Fibroblast of upper back skin (primary cell): Measurements from ENCODE around the gene OR1F1.
"Not testable (repeated sequence)": the region's sequence is repeated elsewhere in the genome, so short reads cannot be mapped to it uniquely, and the experiment has no call there.

Experiments used
- DNase-seq: peaks from one replicate; pipeline ENCODE4 v3.0.0-alpha.2; 2013

The OR1F1 gene

DNA sequence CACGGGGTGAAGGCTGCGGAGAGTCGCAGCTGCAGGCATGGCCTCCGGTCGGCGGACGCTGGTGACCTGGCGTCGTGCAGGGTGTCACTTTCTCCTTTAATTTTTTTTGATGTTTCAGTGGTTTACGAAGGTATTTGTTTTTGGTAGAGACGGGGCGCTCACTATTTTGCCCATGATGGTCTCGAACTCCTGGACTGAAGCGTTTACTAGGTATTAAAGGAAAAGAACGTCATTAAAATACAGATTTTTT, 36.1 kb upstream of the OR1F1 start:
- no peak for DNase-seq

DNA sequence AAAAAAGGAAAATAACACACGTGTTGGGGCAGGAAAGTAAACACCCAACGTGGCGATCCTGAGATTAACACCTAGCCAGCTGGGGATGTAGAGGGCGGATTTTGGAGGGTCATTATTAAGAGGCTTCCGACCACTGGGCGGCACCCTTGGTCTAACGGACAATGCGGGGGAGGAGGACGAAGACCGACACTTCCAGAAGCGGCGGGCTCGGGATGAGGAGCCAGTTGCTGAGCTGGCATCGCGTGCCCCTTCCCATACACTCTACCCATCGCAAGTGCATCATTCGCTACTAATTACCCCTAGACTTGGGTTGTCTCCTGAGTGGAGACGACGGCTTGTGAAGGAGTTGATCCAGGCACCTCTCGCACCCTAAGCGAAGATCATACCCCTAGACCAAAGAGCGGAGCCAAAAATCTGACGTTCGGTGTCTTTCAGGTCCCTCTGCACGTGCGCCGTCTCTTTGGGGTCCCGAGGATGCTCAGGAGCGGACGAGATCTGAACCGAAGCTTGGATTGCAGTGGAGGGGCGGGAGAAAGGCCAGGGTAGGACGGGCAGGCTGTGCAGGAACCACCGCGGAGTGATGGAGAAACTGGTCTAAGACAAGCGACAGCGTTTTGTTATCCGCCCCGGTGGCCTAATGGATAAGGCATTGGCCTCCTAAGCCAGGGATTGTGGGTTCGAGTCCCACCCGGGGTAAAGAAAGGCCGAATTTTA, 35.6 kb upstream of the OR1F1 start:
- peak; percentile 95 for DNase-seq

- DNase-seq = no peak
Observed at GRCh38 chr16:3152991-3153368, 35.0 kb upstream of the OR1F1 start.

- DNase-seq = no peak
Observed at GRCh38 chr16:3155181-3155580, 32.8 kb upstream of the OR1F1 start.

- no peak for DNase-seq
Observed at GRCh38 chr16:3155972-3156371, 32.0 kb upstream of the OR1F1 start.

DNA sequence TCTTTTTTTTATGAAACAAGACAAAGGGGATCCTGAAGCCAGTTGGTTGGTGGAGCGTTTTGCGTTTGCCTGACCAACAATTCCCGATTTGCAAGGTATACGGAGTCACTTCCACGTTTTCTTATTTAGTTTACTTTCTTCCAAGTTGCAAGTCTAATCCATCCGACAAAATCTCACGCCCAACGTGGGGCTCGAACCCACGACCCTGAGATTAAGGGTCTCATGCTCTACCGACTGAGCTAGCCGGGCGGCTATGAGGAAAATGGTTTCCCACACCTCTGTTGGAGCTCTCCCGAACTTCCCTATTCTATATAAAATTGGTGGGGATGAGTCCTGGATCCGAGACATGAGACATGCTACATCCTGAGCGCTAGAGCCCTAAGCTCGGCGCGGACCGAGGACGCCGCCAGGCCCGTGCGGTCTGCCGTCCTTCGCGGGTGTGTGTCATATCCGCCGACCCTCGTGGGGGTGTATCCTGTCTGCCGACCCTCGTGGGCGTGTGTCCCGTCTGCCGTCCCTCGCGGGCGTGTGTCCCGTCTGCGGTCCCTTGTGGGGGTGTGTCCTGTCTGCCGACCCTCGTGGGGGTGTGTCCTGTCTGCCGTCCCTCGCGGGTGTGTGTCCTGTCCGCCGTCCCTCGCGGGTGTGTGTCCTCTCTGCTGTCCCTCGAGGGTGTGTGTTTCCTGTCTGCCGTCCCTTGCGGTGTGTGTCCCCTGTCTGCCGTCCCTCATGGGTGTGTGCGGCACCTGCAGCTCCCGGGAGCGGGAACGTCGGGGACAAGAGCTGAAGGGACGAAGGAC, 30.6 kb upstream of the OR1F1 start:
- peak; percentile 98 for DNase-seq

- no peak for DNase-seq
Observed at GRCh38 chr16:3158026-3158509, 29.9 kb upstream of the OR1F1 start.

DNA sequence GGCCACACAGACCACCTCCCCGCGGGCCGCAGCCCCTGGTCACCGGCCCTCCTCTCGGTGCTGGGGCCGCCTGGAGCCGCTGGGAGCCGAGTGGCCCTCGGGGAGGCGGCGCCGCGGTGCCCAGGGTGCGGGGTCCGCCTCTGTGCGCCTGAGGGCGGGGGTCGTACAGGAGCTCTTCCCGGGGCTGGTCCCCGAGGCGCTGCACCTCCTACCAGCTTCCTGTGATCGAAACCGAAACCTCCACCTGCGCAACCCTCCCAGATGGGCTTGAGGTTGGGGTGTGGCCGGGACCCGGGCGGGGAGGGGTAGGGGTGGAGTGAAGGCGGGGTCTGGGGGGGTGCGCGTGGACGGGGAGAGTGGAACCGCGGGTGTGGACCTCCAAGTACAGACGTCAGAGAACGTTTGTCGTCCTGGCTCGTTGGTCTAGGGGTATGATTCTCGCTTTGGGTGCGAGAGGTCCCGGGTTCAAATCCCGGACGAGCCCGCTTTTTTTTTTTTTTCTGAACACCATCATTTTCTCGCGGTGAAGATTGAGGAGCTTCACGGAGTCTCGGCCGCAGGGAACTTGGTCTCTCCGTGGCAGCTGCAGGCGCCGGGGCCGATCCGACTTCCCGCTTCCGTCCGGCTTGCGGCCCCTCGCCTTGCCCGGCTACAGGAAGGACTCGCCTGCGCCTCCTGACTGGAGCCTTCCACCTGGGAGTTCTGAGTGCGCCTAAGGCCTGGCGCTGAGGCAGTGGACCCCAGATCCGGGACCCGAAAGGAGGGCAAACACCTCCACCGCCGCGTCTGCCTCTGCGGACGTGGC, 29.3 kb upstream of the OR1F1 start:
- DNase-seq = peak; percentile 83

DNA sequence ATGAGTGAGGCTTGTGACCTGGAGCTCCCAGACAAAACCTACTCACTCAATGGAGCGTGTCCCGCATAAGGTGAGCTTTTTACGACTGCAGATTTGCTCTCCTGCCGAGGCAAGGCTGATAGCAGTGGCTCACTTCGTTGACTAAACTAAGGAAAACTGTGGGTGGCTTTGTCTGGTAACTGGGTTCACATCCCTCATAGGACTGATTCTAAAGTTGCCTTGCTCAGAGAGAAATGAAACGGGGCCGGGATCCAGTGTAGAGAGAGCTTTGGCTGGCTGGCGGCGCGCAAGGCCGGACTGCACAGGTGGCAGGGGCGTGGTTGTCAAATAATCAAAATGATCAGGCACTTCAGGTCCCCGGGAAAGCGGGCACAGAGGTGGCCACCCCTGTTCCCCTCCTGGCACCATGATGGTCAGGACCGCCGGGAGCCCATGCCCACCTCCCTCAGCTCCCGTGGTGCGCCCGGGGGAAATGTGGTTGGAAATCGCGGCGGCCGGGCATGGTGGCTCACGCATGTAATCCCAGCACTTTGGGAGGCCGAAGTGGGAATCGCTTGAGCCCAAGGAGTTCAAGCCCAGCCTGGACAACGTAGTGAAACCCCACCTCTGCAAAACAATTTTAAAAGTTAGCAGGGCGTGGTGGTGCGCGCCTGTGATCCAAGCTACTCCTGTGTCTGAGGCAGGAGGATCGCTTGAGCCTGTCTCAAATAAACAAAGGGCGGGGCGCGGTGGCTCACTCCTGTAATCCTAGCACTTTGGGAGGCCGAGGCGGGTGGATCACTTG, 26.6 kb upstream of the OR1F1 start:
- no peak for DNase-seq

DNA sequence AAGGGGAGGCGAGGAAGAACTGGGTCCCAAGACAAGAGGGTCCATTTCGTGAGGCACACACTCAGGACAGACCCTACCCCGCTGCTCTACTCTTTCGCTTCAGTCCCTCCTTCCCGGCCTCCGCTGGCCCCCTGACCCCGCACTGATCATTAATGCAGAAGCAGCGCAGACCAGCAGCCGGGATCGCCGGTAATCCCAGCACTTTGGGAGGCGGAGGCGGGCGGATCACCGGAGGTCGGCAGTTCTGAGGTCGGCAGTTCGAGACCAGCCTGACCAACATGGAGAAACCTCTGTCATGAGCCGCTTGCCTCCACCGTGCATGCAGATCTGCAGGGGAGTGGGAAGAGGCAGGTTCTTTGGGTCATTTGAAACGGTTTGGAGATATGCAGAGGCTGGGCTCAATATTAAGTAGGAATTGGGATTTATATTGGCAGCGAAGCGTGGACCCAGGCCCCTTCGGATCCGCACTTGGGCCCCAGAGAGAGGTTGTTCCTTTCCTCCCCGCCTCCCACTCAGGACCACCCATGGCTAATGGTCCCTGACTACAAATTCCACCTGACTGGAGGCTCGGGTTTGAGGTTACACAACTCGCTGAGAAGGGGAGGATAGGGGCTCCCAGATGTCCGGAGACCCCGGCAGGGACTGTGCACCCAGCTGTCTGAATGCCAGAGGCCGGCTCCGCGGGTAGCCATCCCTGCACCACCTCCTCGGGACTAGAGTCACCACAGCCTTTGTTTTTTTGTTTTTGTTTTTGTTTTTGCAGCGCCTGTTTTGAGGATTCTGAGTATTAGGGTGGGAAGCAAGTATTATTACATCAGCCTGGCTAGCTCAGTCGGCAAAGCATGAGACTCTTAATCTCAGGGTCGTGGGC, 23.6 kb upstream of the OR1F1 start:
- no peak for DNase-seq

- no peak for DNase-seq
Observed at GRCh38 chr16:3165111-3165822, 22.7 kb upstream of the OR1F1 start.

DNA sequence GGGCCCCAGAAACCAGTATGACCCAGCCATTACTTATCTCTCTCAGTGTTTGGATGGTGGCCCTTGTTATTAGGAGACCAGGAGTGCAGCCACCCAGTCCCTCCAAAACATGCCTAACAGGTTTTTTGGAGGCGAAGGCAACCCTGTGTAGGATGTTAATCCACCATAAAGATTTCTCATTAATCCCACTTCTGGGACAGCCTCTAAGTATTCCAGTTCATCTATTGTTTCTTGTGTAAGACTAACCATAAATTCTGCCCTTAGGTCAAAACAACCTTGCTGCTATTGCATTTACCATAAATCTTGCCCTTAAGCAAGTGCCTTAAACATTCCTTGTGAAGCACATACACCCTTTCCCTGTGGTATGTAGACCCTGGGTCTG, 21.5 kb upstream of the OR1F1 start:
- no peak for DNase-seq

DNA sequence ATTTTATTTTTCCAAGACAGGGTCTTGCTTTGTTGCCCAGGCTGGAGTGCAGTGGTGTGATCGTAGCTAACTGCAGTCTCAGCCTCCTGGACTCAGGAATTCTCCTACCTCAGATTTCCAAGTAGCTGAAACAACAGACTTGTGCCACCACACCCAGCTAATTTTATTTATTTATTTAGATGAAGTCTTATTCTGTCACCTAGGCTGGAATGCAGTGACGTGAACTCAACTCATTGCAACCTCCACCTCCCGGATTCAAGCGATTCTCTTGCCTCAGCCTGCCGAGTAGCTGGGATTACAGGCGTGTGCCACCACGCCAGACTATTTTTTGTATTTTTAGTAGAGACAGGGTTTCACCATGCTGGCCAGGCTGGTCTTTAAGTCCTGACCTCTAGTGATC, 19.3 kb upstream of the OR1F1 start:
- not testable (repeated sequence) for DNase-seq

DNA sequence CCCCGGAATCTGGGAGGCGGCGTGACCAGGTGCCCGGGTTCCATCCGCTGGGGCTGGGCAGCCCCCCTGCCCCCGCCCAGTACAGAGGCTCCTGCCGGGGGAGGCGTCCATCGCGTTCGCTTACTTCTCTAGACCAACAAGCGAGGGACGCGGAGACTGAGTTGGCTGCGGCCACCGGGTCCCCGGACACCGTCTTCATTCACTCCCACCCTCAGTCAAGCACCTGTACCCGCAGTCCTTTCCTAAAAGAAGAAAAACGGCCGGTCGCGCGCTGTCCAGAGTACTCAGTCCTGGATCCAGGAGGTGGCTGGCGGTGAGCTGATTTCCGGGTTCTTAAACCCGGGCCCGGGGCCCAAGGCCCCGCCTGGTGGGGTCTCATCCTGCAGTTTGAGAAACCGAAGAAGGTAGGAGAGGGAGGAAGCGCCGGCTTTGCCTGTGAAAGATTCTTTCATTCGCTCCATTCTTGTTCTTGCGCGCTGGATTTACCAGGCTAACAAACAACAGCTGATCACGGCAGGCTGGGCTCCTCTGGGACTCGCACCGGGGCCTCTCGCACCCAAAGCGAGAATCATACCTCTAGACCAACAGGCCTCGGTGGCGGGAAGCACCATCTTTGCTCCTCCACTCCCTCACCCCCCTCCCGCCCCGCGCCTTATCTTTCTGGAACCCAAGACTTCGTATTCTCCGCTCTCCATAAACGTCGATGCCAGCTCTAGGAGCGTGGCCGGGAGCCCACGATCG, 17.4 kb upstream of the OR1F1 start:
- no peak for DNase-seq

- no peak for DNase-seq
Observed at GRCh38 chr16:3171181-3171854, 16.7 kb upstream of the OR1F1 start.

DNA sequence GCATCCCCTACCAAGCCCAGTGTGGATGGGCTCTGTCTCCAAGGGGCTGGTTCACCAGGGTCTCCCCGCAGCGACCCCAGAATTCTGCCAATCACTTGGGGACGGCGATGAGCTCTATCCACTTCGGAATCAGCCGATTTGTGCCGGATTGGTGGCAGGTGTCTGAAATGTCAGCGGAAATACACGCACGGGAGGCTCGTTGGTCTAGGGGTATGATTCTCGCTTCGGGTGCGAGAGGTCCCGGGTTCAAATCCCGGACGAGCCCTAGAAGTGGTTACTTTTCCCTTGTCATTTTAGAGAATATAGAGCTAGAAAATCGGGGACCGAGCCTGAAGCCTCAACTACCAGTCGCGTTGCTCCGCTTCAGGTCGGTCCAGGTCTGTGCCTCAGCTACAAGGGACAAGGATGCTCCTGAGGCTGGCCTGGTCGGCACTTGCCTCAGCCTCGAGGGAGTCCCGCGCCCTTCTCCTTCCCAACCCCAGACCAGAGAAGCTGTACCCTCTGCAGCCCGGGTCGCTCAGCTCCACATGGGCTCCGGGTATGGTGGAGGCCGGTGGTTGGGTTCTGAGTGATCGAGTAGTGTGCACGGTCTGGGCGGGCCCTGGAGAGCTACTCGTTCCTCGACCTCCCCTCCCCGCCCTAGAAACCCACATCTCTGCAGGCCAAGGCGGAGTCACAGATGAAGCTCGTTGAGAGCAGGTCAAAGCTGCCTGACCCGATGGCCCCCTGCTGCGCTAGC, 16.0 kb upstream of the OR1F1 start:
- peak; percentile 53 for DNase-seq

DNA sequence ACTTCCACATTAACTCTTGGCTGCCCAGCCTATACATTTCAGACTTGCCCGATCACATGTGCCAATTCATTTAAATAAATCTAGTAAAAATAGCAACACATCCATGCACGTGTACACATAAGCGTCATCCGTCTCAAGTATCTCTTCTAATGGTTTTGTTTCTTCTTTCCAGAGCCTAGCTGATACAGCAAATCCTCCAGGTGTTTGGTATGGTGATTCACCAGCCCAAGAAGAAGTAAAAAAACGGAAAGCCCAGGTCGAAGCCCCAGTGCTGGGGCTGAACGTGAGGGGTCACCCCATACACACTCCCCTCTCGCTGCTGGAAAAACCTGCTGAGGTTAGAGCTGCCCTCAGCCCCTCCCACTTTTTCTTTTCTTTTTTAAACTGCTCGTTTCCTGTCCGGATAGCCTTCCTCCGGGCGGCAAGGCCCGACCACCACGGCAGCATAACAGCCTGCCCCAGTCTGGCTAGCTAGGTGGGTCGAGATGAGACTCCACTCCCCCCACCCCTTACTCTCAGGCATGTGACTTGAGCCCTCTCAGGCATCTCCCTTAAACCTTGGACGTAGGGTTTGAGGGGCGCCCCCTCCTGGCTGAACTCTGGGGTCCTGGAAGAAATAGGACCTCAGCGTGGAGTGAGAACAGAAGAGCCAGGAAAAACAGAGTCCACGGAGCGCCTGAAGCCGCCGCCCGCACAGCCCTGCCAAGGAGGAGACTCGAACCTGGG, 13.9 kb upstream of the OR1F1 start:
- no peak for DNase-seq

GRCh38 chr16:3174618-3175148, 13.3 kb upstream of the OR1F1 start:
- DNase-seq = no peak
